ENCODE results near the gene DIS3L.

The DIS3L gene

DNA sequence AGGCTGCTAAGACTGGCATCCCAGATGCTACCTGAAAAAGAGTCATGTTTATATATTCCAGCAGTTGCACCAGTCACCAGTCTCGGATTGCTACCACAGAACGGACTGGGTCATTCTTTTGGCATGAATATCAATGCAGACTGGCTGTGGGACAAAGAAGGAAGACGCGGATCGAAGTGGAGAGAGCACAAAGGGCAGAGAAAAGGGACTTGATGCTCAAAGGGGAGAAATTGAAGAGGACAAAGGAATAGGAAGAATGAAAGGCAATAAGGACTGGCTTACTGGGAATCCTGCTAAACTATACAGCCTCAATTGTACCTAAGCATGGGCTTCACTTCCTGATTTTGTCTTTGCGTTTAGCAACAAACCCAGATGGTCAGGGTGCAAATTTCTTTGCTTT is 15.3 kb upstream of the DIS3L start:
- no peak overlapping the region for H3K9ac ChIP-seq (ENCODE audit: low read length in 2 of 2)
- no peaks in the 10 kb centered on the region for H3K27me3 ChIP-seq (ENCODE audit: control insufficient read depth in 1 of 2, insufficient read depth in 2 of 2, low read length in 2 of 2)
- H3K36me3 ChIP-seq (ENCODE audit: control insufficient read depth in 2 of 2, insufficient read depth in 2 of 2, low read length in 2 of 2): no peaks in the 10 kb centered on the region
- H3K27ac ChIP-seq (ENCODE audit: low read length): no peak overlapping the region
- H3K4me3 ChIP-seq (ENCODE audit: low read length in 2 of 2): no peak overlapping the region
- H3K4me1 ChIP-seq (ENCODE audit: control insufficient read depth, insufficient read depth, low read length): no peaks in the 10 kb centered on the region
- peaks cover 0 to 3% of the 10 kb centered on the region in 2 donors for H3K9me3 ChIP-seq (ENCODE audit: control insufficient read depth in 2 of 2, low read length in 2 of 2)

DNA sequence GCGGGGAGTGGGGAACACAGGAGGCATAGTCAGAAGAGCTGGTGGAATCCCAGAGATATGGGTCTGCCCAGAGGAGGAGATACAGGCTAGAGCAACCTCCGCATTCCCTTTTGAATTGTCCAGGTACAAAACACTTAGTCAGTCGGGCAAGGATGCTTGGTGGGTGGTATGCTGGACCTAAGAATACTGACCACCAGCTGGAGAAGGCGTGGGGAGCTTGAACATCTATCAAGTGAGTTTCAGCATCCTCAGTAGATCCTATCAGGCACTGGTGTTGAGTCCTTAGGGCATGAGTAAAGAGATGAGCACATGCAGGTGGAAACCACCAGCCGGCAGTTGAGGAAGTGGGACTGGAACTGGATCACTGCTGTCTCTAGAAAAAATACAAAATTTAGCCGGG is 14.7 kb upstream of the DIS3L start:
- H3K36me3 ChIP-seq (ENCODE audit: control insufficient read depth in 2 of 2, insufficient read depth in 2 of 2, low read length in 2 of 2): no peaks in the 10 kb centered on the region
- H3K27ac ChIP-seq (ENCODE audit: low read length): no peak overlapping the region
- H3K27me3 ChIP-seq (ENCODE audit: control insufficient read depth in 1 of 2, insufficient read depth in 2 of 2, low read length in 2 of 2): no peaks in the 10 kb centered on the region
- no peak overlapping the region for H3K9ac ChIP-seq (ENCODE audit: low read length in 2 of 2)
- H3K9me3 ChIP-seq (ENCODE audit: control insufficient read depth in 2 of 2, low read length in 2 of 2): peaks cover 0 to 3% of the 10 kb centered on the region in 2 donors
- no peak overlapping the region for H3K4me3 ChIP-seq (ENCODE audit: low read length in 2 of 2)
- H3K4me1 ChIP-seq (ENCODE audit: control insufficient read depth, insufficient read depth, low read length): no peaks in the 10 kb centered on the region

DNA sequence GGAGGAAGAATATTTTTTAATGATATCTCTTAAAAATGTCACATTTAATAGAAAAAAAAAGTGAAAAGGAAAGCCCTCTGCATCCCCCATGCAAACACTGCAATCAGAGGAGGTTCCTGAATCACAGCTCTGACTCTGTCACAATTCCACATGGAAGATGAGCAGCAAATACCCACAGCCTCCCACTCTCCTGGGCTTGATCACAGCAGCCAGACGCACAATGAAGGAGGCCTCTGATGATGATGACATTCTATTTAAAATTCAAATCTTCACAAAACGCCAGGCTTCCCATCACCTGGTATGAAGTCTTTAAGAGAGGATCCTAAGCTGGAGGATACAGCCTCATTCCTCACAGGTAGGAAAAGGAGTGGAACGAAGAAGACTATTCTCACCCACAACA is 9.1 kb upstream of the DIS3L start:
- Histone ChIP-seq H3K27ac (ENCODE audit: low read length) (no peak overlapping the region), H3K9me3 (ENCODE audit: control insufficient read depth in 2 of 2, low read length in 2 of 2) (no peaks in the 10 kb centered on the region), H3K9ac (ENCODE audit: low read length in 2 of 2) (no peak overlapping the region), H3K36me3 (ENCODE audit: control insufficient read depth in 2 of 2, insufficient read depth in 2 of 2, low read length in 2 of 2) (no peaks in the 10 kb centered on the region), H3K4me3 (ENCODE audit: low read length in 2 of 2) (no peak overlapping the region), H3K27me3 (ENCODE audit: control insufficient read depth in 1 of 2, insufficient read depth in 2 of 2, low read length in 2 of 2) (no peaks in the 10 kb centered on the region), H3K4me1 (ENCODE audit: control insufficient read depth, insufficient read depth, low read length) (peaks cover 4% of the 10 kb centered on the region)

DNA sequence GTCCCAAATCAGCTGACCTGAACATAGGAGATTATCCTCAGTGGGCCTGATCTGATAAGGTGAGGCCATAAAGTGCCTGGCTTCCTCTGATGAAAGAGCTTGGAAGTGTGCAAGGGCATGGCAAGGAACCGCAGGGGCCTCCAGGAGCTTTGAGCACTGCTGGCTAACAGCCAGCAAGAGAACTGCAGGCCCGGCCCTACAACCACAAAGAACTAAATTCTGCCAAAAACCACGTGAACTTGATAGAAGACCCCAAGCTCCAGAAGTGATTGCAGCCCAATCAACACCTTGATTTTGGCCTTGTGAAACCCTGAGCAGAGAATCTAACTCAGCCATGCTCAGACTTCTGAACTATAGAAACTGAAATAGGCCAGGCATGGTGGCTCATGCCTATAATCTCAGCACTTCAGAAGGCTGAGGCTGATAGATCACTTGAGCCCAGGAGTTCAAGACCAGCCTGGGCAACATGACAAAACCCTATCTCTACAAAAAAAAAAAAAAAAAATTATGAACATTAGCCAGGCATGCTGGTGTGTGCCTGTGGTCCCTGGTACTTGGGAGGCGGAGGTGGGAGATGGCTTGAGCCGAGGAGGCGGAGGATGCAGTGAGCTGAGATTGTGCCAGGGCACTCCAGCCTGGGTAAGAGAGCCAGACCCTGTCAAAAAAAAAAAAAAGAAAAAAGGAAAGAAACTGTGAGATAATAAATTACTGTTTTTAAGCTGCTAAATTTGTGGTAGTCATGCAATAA is 7.7 kb upstream of the DIS3L start:
- no peak overlapping the region for H3K4me3 ChIP-seq (ENCODE audit: low read length in 2 of 2)
- H3K27me3 ChIP-seq (ENCODE audit: control insufficient read depth in 1 of 2, insufficient read depth in 2 of 2, low read length in 2 of 2): no peaks in the 10 kb centered on the region
- no peaks in the 10 kb centered on the region for H3K9me3 ChIP-seq (ENCODE audit: control insufficient read depth in 2 of 2, low read length in 2 of 2)
- H3K9ac ChIP-seq (ENCODE audit: low read length in 2 of 2): no peak overlapping the region
- no peak overlapping the region for H3K27ac ChIP-seq (ENCODE audit: low read length)
- no peaks in the 10 kb centered on the region for H3K36me3 ChIP-seq (ENCODE audit: control insufficient read depth in 2 of 2, insufficient read depth in 2 of 2, low read length in 2 of 2)
- H3K4me1 ChIP-seq (ENCODE audit: control insufficient read depth, insufficient read depth, low read length): peaks cover 4% of the 10 kb centered on the region

DNA sequence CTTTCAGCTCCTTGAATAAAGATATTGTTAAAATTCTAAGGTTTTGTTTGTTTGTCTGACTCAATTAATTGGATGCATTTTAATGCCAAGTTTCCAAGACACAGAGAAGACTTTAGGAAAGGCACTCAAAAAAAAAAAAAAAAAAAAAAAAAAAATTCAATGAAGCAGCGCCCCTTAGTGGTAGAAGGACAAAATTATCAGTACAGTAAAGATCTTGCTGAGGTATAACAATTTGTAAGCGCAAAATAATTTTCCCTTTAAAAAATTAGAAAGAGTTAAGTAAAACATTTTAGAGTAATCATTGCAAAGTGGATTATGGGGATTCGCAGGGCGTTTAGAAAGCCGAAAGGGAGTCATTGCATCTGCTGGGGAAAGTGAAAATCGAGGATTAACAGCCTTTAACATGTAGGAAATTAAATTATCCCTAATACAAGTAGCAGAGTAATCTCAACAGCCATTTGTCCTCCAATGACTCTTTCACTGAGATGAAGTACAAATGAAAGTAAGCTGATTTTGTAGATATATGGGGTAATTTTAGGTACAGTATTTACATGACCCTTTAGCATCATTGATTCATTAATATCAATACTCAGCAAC is 5.8 kb upstream of the DIS3L start:
- Histone ChIP-seq H3K4me3 (ENCODE audit: low read length in 2 of 2) (no peak overlapping the region), H3K27me3 (ENCODE audit: control insufficient read depth in 1 of 2, insufficient read depth in 2 of 2, low read length in 2 of 2) (no peaks in the 10 kb centered on the region), H3K9ac (ENCODE audit: low read length in 2 of 2) (no peak overlapping the region), H3K36me3 (ENCODE audit: control insufficient read depth in 2 of 2, insufficient read depth in 2 of 2, low read length in 2 of 2) (no peaks in the 10 kb centered on the region), H3K4me1 (ENCODE audit: control insufficient read depth, insufficient read depth, low read length) (peaks cover 14% of the 10 kb centered on the region), H3K27ac (ENCODE audit: low read length) (no peak overlapping the region), H3K9me3 (ENCODE audit: control insufficient read depth in 2 of 2, low read length in 2 of 2) (no peaks in the 10 kb centered on the region)

DNA sequence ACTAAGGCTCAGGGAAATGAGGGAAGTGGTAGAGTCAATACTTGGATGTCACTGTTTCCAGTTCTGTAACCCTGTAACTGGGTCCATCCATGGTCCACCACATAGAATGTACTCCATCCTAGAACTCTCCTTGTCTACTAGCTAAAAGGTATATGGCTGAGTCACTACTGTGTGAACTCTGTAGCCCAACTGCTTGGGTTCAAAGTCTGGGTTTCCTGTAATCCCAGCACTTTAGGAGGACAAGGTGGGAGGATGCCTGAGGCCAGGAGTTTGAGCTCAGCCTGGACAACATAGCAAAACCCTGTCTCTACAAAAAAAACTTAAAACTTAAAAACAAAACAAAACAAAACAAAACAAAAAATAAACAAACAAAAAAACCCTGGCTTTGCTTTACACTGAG is 5.3 kb upstream of the DIS3L start:
- Histone ChIP-seq H3K27ac (ENCODE audit: low read length) (no peak overlapping the region), H3K4me3 (ENCODE audit: low read length in 2 of 2) (no peak overlapping the region), H3K9ac (ENCODE audit: low read length in 2 of 2) (no peak overlapping the region), H3K4me1 (ENCODE audit: control insufficient read depth, insufficient read depth, low read length) (peaks cover 19% of the 10 kb centered on the region), H3K9me3 (ENCODE audit: control insufficient read depth in 2 of 2, low read length in 2 of 2) (no peaks in the 10 kb centered on the region), H3K36me3 (ENCODE audit: control insufficient read depth in 2 of 2, insufficient read depth in 2 of 2, low read length in 2 of 2) (no peaks in the 10 kb centered on the region), H3K27me3 (ENCODE audit: control insufficient read depth in 1 of 2, insufficient read depth in 2 of 2, low read length in 2 of 2) (no peaks in the 10 kb centered on the region)

DNA sequence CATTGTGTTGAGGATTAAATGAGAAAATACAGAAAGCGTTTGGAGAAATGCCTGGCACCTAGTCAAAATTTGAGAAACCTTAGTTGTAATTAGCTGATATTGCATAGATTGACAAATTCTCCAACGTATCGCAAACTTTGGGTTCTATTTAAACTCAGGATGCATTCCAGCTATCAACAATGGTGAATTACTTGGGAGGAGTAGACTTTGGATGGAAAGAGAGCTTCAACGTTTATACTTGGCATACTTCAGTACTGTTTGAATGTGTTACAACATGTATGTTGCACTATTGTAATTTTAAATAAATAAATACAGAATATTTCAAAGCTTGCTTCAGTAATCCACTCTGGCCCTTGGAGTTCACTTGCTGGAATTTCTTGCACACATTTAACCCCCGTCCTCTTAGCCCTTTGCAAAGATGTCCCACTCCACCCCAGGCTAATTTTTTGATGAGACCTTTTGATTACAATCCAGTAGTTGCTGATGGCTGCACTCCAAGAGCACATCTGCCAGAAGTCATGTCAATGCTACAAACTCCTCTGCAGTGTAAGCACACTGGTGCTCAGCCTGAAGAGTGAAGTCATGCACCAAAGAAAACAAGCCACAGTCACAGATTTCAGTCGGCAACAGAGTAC is 4.7 kb upstream of the DIS3L start:
- Histone ChIP-seq H3K27ac (ENCODE audit: low read length) (no peak overlapping the region), H3K4me3 (ENCODE audit: low read length in 2 of 2) (no peak overlapping the region), H3K4me1 (ENCODE audit: control insufficient read depth, insufficient read depth, low read length) (peaks cover 19% of the 10 kb centered on the region), H3K9me3 (ENCODE audit: control insufficient read depth in 2 of 2, low read length in 2 of 2) (no peaks in the 10 kb centered on the region), H3K27me3 (ENCODE audit: control insufficient read depth in 1 of 2, insufficient read depth in 2 of 2, low read length in 2 of 2) (no peaks in the 10 kb centered on the region), H3K9ac (ENCODE audit: low read length in 2 of 2) (no peak overlapping the region), H3K36me3 (ENCODE audit: control insufficient read depth in 2 of 2, insufficient read depth in 2 of 2, low read length in 2 of 2) (no peaks in the 10 kb centered on the region)

DNA sequence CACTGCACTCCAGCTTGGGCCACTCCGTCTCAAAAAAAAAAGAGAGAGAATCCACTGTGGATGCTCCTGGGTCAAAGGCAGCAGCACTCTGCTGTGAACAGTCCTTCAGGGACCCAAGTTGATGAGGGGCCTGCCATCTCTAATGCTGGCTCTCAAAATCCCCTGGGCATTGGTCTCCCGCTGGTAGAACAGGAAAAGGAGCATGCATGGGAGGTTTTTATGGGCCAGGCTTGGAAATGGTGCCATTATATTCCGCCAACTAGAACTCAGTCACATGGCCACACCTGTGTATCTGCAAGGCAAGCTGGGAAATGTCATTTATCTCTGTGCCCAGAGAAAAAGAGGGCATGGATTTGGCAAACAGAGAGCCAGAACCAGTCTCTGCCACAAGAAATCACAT is 3.4 kb upstream of the DIS3L start:
- Histone ChIP-seq H3K4me3 (ENCODE audit: low read length in 2 of 2) (no peak overlapping the region), H3K27me3 (ENCODE audit: control insufficient read depth in 1 of 2, insufficient read depth in 2 of 2, low read length in 2 of 2) (no peaks in the 10 kb centered on the region), H3K4me1 (ENCODE audit: control insufficient read depth, insufficient read depth, low read length) (peaks cover 26% of the 10 kb centered on the region), H3K9me3 (ENCODE audit: control insufficient read depth in 2 of 2, low read length in 2 of 2) (no peaks in the 10 kb centered on the region), H3K9ac (ENCODE audit: low read length in 2 of 2) (no peak overlapping the region), H3K27ac (ENCODE audit: low read length) (no peak overlapping the region), H3K36me3 (ENCODE audit: control insufficient read depth in 2 of 2, insufficient read depth in 2 of 2, low read length in 2 of 2) (no peaks in the 10 kb centered on the region)

DNA sequence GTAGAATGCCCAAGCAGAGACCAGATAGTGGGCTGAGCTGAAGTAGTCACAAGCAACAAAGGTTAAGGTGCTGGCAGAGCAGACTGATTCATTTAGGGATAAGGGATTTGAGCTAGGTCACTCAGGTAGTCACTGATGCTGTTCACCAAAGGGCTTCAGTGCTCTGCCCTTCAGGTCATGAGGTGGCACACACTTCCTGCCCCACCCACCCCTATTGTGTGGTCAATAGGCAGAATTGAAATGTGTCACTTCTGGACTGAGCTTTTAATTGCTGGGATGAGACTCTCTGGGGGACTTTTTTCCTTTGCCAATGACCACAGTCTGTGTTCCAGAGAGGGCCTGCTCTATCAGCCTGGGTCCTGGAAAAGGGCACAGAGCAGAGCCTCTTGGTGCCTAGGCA is 2.9 kb upstream of the DIS3L start:
- Histone ChIP-seq H3K27me3 (ENCODE audit: control insufficient read depth in 1 of 2, insufficient read depth in 2 of 2, low read length in 2 of 2) (no peaks in the 10 kb centered on the region), H3K9ac (ENCODE audit: low read length in 2 of 2) (no peak overlapping the region), H3K4me3 (ENCODE audit: low read length in 2 of 2) (no peak overlapping the region), H3K27ac (ENCODE audit: low read length) (no peak overlapping the region), H3K36me3 (ENCODE audit: control insufficient read depth in 2 of 2, insufficient read depth in 2 of 2, low read length in 2 of 2) (no peaks in the 10 kb centered on the region), H3K9me3 (ENCODE audit: control insufficient read depth in 2 of 2, low read length in 2 of 2) (no peaks in the 10 kb centered on the region), H3K4me1 (ENCODE audit: control insufficient read depth, insufficient read depth, low read length) (peaks cover 26% of the 10 kb centered on the region)

DNA sequence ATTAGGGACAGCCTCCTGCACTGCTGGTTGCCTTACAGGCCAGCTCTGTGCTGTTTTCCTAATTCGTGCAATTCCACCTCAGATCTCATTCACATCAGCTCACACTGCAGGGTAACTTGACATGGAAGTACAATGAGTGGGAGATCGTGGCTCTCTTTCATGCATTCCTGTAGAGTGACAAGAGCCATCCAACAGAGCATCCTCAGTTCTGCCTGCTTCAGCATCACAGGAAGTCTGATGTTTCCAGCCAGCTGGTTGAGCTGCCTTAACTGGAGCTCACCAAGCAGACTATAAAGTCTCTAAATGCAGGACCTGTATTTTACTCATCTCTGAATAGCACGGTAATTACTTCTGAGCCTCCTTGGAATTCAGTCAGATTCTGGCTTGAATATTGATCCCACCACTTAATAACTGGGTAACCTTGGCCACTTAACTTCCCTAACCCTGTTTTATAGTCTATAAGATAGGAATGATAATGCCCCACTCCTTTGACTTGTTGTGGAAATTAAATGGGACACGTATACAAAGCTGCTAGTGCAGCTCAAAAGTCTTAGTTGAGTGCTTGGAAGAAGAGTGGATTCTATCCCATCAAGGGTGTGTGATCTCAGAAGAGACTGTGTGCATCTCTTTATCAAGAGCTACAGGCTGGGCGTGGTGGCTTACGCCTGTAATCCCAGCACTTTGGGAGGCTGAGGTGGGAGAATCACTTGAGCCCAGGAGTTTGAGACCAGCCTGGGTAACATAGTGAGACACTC is 1.4 kb upstream of the DIS3L start:
- H3K27me3 ChIP-seq (ENCODE audit: control insufficient read depth in 1 of 2, insufficient read depth in 2 of 2, low read length in 2 of 2): no peaks in the 10 kb centered on the region
- peak overlapping the region; percentile 92 to 94 for H3K9ac ChIP-seq (ENCODE audit: low read length in 2 of 2)
- H3K27ac ChIP-seq (ENCODE audit: low read length): no peak overlapping the region
- peak overlapping the region in 1 of 2 donors; percentile 83 for H3K4me3 ChIP-seq (ENCODE audit: low read length in 2 of 2)
- peaks cover 26% of the 10 kb centered on the region for H3K4me1 ChIP-seq (ENCODE audit: control insufficient read depth, insufficient read depth, low read length)
- H3K36me3 ChIP-seq (ENCODE audit: control insufficient read depth in 2 of 2, insufficient read depth in 2 of 2, low read length in 2 of 2): no peaks in the 10 kb centered on the region
- no peaks in the 10 kb centered on the region for H3K9me3 ChIP-seq (ENCODE audit: control insufficient read depth in 2 of 2, low read length in 2 of 2)
